GM10266 (cell line): ENCODE measurements around the gene ZNF331.

Source experiments
- DNase-seq: peaks from one replicate; pipeline ENCODE4 v3.0.0; 2012; ENCODE audit errors: extremely low spot score
- CTCF ChIP-seq: IDR thresholded peaks from 2 replicates; pipeline ENCODE4 v1.5.1; 2012; ENCODE audit warnings: mild to moderate bottlenecking, low read depth; ENCODE audit not compliant: control insufficient read depth, insufficient read depth; ENCODE audit errors: missing control alignments

Gene ZNF331

GRCh38 chr19:53553865-53554791 lies 16.2 kb downstream of the ZNF331 start:
- no peak for TF ChIP-seq CTCF
- DNase-seq = peak; percentile 78

DNA sequence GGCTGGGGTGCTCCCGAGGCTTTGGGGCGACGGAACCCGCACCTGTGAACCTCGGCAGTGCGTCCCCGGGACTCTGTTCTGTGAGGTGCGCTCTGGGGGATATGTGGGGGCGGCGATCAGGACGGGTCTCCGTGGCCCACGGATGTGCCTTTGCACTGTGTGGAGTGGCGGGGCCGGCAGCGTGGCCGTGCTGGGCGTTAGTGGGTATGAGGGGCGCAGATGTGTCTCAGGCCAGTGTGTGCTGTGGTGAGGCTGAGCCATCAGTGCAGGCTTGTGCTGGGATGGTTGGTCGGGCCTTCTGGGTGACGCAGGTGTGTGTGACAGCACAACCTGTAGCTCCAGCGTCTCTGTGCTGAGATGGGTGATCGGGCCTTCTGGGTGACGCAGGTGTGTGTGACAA lies 16.9 kb downstream of the ZNF331 start:
- DNase-seq = no peak
- TF ChIP-seq CTCF = no peak

- DNase-seq = no peak
- no peak for TF ChIP-seq CTCF
These were observed 17.4 kb downstream of the ZNF331 start for GRCh38 chr19:53555352-53555751.

GRCh38 chr19:53571339-53571738 lies 33.4 kb downstream of the ZNF331 start:
- TF ChIP-seq CTCF = no peak

DNA sequence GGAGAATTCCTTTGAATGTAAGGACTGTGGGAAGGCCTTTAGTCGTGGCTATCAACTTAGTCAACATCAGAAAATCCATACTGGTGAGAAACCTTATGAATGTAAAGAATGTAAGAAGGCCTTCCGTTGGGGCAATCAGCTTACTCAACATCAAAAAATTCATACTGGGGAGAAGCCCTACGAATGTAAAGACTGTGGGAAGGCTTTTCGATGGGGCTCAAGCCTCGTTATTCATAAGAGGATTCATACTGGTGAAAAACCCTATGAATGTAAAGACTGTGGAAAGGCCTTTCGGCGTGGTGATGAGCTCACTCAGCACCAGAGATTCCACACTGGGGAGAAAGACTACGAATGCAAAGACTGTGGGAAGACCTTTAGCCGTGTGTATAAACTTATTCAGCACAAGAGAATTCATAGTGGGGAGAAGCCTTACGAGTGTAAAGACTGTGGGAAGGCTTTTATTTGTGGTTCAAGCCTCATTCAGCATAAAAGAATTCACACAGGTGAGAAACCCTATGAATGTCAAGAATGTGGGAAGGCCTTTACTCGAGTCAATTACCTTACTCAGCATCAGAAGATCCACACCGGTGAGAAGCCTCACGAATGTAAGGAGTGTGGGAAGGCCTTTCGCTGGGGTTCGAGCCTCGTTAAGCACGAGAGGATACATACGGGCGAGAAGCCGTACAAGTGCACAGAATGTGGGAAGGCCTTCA lies 39.2 kb downstream of the ZNF331 start:
- DNase-seq = no peak
- TF ChIP-seq CTCF = no peak

More at GRCh38 chr19:53571339-53571738, 33.4 kb downstream of the ZNF331 start:
- DNase-seq = no peak

DNA sequence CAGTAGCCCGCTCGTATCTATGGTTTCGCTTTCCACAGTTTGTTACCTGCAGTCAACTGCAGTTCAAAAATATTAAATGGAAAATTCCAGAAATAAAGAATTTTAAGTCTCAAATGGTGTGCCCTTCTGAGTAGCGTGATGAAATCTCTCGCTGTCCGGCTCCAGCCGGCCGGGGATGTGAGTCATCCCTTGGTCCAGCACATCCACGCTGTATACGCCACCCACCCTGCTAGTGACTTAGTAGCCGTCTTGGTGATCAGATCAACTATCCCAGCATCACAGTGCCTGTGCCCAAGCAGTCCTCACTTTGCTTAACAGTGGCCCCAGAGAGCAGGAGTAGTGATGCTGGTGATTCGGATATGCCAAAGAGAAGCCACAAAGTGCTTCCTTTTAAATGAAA lies 40.0 kb downstream of the ZNF331 start:
- DNase-seq = no peak
- TF ChIP-seq CTCF = no peak

DNA sequence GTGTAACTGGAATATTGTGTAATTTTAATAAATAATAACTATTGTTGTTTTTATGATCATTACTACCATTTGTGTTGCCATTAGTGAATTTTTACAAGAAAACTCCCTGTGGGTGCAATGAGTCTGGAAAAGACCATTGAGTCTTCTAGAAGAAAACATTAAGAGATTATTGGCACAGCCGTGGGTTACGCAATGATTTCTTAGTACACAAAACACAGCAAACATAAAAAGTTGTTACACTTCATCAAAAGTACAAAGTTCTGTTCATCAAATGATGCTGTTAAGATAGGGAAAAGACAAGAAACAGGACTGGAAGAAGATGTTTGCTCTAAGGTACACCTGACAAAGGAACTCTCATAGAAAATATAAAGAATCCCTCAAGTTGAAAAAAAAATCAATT lies 41.6 kb downstream of the ZNF331 start:
- TF ChIP-seq CTCF = no peak
- no peak for DNase-seq
